Stimulated activated CD8-positive, alpha-beta memory T cell treated with anti-CD3 and anti-CD28 coated beads, Interleukin-15, amount 100 ng/mL, for 1 hour (primary cell): ENCODE results near the gene ZNF782.
"Not testable (repeated sequence)": the region's sequence is repeated elsewhere in the genome, so short reads cannot be mapped to it uniquely, and the experiment has no call there.

Experiments
- DNase-seq: peaks from one replicate; pipeline ENCODE4 v3.0.0-alpha.2; 2020; ENCODE audit warnings: low read depth

Gene ZNF782

DNA sequence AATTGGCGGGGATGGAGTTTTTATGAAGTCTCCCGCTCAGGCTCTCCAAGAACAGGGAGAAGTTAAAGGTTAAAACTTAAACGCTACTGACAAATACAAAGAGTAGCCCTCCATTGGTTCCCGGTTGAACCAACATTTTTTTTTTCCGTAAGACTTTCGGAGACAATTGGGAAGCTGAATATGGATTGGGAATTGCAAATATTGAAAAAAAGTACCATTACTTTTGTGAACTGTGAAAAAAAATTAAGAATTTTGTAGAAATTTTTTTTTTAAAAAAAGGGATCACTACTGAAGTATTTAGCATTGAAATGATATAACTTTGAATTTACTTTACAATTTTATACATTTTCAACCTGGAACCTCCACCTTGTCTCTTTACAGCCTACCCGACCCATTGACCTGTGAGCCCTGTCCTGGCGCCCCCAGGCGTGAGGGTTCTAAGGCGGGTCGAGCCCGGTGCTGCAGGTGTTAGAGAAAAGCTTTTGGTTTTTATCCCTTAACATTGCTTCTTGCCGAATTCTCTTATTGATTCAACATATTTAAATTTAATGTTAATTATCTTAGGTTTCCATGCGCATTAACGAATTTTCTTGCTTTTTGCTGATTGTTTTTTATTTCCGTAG is 448 bp upstream of the ZNF782 start:
- DNase-seq: no peak

- no peak for DNase-seq
Measured at GRCh38 chr9:96852676-96853075, 1.6 kb downstream of the ZNF782 start.

DNA sequence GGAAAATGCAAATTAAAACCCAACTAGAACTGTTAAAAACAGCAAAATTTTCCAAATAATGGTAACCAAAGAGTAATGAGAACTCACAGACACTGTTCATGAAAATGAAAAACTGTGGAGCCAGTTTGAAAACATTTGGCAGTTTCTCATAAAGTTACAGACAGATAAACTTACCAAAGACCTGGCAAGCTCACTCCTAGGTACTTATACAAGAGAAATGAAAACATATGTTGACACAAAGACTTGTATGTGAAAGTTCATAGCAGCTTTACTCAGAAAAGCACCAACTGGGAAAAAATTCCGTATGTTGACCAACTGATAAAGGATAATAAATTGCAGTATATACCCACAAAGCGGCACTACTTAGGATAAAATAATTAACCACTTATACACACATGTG is 10.3 kb downstream of the ZNF782 start:
- no peak for DNase-seq

GRCh38 chr9:96818533-96818932 is 35.8 kb downstream of the ZNF782 start:
- DNase-seq: no peak

- DNase-seq: no peak
Measured at GRCh38 chr9:96817973-96818372, 36.3 kb downstream of the ZNF782 start.

DNA sequence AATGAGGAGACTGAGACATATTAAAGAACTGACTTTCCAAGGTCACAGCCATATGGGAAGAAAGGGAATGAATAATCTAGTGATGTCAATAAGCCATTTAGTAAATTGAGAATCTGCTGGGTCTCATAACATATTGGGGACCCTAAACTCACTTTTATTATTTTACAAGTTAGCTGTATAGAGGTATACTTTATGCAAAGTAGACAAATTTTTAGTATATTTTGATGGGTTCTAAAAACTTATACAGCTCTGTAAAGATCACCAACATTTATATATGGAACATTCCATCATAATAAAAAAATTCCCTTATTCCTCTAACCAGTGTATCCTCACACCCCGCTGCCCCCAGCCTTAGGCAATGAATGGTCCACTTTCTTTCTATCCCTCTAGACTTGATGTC is 40.7 kb downstream of the ZNF782 start:
- no peak for DNase-seq

DNA sequence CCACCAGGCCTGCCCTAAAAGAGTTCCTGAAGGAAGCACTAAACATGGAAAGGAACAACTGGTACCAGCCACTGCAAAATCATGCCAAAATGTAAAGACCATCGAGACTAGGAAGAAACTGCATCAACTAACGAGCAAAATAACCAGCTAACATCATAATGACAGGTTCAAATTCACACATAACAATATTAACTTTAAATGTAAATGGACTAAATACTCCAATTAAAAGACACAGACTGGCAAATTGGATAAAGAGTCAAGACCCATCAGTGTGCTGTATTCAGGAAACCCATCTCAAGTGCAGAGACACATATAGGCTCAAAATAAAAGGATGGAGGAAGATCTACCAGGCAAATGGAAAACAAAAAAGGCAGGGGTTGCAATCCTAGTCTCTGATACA is 55.4 kb downstream of the ZNF782 start:
- not testable (repeated sequence) for DNase-seq

- no peak for DNase-seq
Measured at GRCh38 chr9:96784021-96784420, 70.3 kb downstream of the ZNF782 start.

DNA sequence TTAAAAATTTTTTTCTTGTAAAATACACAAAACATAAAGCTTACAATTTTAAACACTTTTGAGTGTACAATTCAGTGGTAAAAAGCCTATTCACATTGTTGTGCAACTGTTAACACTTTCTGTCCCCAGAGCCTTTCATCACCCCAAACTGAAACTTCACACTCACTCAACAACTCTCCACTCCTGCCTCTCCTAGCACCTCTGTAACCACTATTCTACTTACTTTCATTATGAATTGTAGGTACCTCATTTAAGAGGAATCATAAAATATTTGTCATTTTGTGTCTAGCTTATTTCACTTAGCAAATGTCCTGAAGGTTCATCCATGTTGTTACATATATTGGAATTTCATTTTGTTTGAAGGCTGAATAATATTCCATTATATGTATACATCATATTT is 72.1 kb downstream of the ZNF782 start:
- no peak for DNase-seq

GRCh38 chr9:96781552-96781951 is 72.8 kb downstream of the ZNF782 start:
- DNase-seq: no peak

DNA sequence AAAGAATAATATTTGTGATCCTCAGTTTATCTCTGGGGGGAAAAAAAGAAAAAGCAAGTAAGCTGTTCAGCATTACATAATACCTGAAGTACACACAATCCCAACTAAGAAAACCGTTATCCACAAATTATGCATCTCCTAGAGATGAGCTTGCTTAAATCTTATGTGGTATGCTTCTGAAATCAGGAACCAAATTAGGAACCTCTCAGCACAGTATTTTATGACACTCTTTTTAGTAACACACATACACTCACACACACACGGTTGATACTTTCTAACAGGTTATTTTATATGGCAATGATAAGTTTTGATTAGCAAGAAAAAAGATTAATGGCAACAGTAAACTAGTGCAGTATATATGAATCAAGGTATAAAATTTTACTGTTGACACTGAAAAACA is 75.2 kb downstream of the ZNF782 start:
- DNase-seq: no peak

DNA sequence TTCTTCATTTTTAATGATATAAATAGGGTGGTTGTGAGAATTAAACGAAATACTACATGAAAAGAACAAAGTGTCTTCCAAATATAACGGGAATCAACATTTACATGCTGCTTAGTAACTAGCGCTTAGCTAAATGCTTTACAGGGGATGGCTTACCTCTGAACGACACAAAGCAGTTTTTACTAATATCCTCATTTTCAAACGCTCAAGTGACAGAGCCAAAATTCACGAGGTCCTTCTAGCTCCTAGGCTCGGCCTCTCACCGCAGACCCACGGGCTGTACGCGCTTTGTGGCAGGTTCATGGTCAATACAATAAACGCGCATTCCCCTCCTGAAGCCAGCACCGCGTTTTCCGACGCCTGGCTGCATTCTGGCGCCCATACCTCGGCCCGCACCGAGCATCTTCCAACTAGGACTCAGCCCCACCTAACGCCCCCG is 76.9 kb downstream of the ZNF782 start:
- no peak for DNase-seq

DNA sequence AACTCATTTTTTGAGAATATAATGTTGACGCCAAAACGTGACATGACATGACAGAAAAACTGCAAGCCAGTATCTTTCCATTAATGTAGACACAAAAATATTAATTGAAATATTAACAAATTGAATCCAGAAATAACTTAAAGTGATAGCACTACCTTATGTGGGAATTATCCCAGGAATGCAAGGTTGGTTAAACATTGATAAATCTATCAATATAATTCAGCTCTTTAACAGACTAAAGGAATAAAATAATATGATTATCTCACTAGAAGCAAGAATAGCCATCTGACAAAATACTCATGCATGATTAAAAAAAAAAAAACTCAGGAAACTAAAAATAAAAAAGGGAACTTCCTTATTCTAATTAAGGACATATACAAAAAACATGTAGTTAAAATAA is 83.2 kb downstream of the ZNF782 start:
- no peak for DNase-seq

DNA sequence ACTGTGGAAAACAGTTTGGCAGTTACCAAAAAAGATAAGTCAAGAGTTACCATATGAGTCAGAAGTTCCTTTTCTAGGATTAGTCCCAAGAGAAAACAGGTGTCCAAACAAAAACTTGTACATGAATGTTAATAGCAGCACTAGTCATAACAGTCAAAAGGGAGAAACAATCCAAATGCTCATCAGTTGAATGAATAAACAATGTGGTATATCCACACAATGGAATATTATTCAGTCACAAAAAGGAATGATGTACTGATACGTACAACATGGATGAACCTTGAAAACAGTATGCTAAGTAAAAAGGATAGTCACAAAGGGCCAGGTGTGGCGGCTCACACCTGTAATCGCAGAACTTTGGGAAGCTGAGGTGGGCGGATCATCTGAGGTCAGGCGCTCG is 84.3 kb downstream of the ZNF782 start:
- DNase-seq: no peak
